IPS-20b (cell line): ENCODE data around the gene DPYD.

ENCODE experiments used
- H3K27ac ChIP-seq: one replicate; pipeline ENCODE4 v1.5.1; 2013; ENCODE audit warnings: low read length
- H3K27me3 ChIP-seq: 2 replicates; pipeline ENCODE4 v1.6.1; 2013; ENCODE audit warnings: mild to moderate bottlenecking, low read length, inconsistent platforms; ENCODE audit not compliant: insufficient read depth
- H3K36me3 ChIP-seq: 2 replicates; pipeline ENCODE4 v1.6.1; 2013; ENCODE audit warnings: low read depth, mild to moderate bottlenecking, inconsistent platforms, low read length, moderate library complexity; ENCODE audit not compliant: insufficient read depth
- H3K4me1 ChIP-seq: 2 replicates; pipeline ENCODE4 v1.6.1; 2013; ENCODE audit warnings: mild to moderate bottlenecking, control low read depth, inconsistent platforms, low read length, moderate library complexity; ENCODE audit not compliant: insufficient read depth
- H3K4me3 ChIP-seq: 2 replicates; pipeline ENCODE4 v1.5.1; 2013; ENCODE audit warnings: mild to moderate bottlenecking, low read length, inconsistent platforms
- H3K9ac ChIP-seq: 2 replicates; pipeline ENCODE4 v1.6.1; 2013; ENCODE audit warnings: low read depth, mild to moderate bottlenecking, inconsistent platforms, low read length, moderate library complexity
- H3K9me3 ChIP-seq: 2 replicates; pipeline ENCODE4 v1.6.1; 2013; ENCODE audit warnings: mild to moderate bottlenecking, low read depth, low read length, inconsistent platforms; ENCODE audit not compliant: insufficient read depth

The DPYD gene

DNA sequence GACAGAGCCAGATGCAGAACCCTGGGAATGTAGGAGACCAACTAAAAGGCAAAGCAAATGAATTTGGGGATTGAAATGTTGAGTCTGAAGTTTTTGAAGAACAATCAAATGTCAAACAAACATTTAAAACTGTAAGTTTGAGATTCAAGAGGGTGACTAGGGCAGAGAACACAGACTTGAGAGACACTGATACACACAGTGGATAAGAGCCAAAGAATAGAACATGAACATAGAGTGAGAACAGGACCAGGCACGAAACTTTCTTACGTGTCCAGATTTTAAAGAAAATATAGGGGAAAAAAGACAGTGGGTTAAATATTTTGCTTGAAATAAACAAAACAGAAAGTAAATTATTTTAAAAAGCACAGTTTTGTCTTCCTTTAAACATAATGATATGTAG, 115.7 kb downstream of the DPYD start:
- H3K9ac ChIP-seq, result no peak overlapping the region

DNA sequence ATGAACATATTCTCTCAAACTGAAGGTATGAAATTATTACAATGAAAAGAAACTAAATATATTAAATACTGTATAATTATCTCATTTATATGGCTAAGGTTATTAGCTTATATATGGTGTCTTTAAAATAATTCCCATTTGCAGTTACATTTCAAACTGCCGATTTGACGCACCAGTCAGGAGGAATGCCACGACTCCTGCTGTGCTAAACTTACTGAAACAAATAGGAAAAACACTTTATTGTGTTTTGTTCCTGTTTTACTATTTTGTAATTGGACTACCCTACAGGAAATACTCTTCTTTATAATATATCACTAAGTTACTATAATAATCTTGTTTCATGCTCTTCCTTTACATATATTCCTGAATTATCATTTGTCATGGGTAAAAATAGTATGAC, 117.8 kb downstream of the DPYD start:
- H3K9me3 ChIP-seq, result no peaks in the 10 kb centered on the region
- no peaks in the 10 kb centered on the region for H3K27me3 ChIP-seq
- no peaks in the 10 kb centered on the region for H3K4me1 ChIP-seq
- no peak overlapping the region for H3K9ac ChIP-seq
- H3K27ac ChIP-seq, result no peak overlapping the region
- H3K36me3 ChIP-seq, result no peaks in the 10 kb centered on the region
- no peak overlapping the region for H3K4me3 ChIP-seq

More for the DNA sequence above, 115.7 kb downstream of the DPYD start:
- Histone ChIP-seq H3K36me3 (no peaks in the 10 kb centered on the region), H3K4me1 (no peaks in the 10 kb centered on the region), H3K9me3 (no peaks in the 10 kb centered on the region), H3K27me3 (no peaks in the 10 kb centered on the region), H3K4me3 (no peak overlapping the region), H3K27ac (no peak overlapping the region)

DNA sequence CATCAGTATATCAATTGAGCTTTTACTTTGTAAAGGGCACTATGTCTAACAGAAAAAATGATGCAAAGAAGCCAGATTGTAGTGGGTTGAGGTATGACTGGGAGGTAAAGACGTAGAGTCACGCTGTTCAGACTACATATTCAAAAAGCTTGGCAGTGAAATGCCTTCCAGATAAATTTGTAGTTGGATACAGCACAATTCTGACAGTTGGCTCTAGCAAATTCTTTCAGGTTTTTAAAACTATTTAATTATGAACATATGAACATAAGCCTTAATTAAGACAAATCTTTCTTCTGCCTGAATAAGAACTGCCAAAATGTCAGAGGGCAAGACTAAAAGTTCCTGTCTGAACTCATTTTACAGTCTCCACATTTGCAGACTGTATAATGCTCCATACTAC, 118.8 kb downstream of the DPYD start:
- Histone ChIP-seq H3K9ac (no peak overlapping the region), H3K27ac (no peak overlapping the region), H3K9me3 (no peaks in the 10 kb centered on the region), H3K4me3 (no peak overlapping the region), H3K4me1 (no peaks in the 10 kb centered on the region), H3K27me3 (no peaks in the 10 kb centered on the region), H3K36me3 (no peaks in the 10 kb centered on the region)

DNA sequence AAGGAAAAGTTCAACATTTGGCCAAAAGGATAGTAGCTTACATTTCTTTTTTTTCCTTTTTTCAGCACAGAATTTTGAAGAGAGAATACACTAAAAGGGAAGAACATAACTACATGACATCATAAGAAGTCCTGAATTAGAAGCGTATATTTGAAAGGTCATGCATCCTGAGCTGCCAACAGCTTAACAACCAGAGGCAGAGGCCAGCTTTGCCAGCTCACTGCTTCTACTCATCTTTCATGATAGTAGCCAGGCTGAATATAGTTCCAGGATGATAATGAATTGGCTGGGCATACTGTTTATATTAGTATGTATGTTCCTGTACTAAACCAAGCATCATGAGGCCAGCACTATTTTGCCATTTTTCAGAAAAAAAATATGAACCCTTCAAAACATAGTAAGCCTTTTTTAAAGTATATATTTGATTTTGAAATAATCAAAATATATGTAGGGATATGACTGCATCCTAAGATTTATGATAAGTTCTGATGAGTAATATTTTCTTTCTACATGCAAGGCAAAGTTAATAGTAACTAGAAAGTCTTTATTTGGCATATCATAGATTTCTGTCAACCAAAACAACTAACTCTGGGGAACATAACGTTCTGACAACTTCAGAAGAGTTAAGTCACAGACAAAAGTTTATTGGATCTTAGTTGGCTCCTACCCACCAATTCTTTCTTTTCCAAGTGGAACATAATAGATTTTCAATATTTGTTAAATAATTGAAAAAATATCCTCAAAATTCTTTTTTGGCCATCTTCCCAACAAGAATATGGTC, 123.2 kb downstream of the DPYD start:
- Histone ChIP-seq H3K27me3 (no peaks in the 10 kb centered on the region), H3K27ac (no peak overlapping the region), H3K4me3 (no peak overlapping the region), H3K9ac (no peak overlapping the region), H3K9me3 (no peaks in the 10 kb centered on the region), H3K4me1 (no peaks in the 10 kb centered on the region), H3K36me3 (no peaks in the 10 kb centered on the region)

DNA sequence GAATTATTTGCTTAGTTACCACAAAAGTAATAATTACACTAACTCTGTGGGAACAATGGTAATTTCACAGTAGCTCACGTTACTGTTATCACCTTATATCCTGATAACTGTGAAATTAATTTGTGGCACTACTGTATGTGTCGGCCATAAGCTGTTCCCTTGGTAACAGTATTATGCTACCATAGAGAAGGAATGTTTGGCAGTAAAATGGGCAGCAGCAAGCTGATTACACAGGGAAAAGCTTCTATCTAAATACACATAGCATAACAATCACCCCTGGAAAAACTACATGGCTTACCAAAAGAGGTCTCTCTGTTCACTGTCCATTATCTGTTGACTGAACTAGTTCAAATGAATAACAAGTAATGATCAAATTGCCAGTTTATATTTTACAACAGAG, 124.1 kb downstream of the DPYD start:
- Histone ChIP-seq H3K27ac (no peak overlapping the region), H3K4me3 (no peak overlapping the region), H3K36me3 (no peaks in the 10 kb centered on the region), H3K9me3 (no peaks in the 10 kb centered on the region), H3K9ac (no peak overlapping the region), H3K27me3 (no peaks in the 10 kb centered on the region), H3K4me1 (no peaks in the 10 kb centered on the region)

DNA sequence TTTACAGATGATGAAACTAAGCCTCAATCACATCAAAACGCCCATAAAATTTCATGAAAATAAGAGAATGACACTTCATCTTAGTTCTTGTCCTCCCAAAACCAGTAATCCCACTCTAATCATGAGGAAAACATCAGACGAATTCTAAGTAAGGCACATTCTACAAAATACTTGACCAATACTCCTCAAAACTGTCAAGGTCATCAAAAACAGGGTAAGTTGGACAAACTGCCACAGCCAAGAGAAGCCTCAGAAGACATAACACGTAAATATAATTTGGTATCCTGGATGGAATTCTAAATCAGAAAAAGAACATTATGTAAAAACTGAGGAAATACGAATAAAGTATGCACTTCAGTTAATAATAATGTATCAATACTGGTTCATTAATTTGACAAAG, 128.2 kb downstream of the DPYD start:
- Histone ChIP-seq H3K27ac (no peak overlapping the region), H3K4me1 (no peaks in the 10 kb centered on the region), H3K36me3 (no peaks in the 10 kb centered on the region), H3K9me3 (no peaks in the 10 kb centered on the region), H3K9ac (no peak overlapping the region), H3K4me3 (no peak overlapping the region), H3K27me3 (no peaks in the 10 kb centered on the region)

DNA sequence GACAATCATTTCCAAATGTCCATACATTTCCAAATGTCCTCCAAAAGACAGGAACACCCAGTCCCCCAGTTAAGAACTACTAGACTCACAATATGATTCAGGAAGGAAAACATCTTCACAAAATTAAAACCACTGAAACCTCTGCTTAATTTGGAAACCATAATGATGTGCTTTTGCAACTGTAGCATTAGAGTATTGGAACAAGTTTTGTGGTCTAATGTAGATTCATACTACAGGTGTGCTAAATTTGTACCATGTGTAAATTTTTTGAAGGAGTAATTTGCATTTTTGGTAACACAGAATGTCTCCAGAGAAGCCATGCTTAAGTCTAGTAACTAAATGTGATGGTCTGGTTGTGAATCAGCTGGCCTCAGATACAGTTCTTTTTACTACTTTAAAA, 129.6 kb downstream of the DPYD start:
- H3K4me1 ChIP-seq, result no peaks in the 10 kb centered on the region
- no peak overlapping the region for H3K4me3 ChIP-seq
- no peak overlapping the region for H3K9ac ChIP-seq
- no peaks in the 10 kb centered on the region for H3K27me3 ChIP-seq
- H3K27ac ChIP-seq, result no peak overlapping the region
- no peaks in the 10 kb centered on the region for H3K36me3 ChIP-seq
- H3K9me3 ChIP-seq, result no peaks in the 10 kb centered on the region

DNA sequence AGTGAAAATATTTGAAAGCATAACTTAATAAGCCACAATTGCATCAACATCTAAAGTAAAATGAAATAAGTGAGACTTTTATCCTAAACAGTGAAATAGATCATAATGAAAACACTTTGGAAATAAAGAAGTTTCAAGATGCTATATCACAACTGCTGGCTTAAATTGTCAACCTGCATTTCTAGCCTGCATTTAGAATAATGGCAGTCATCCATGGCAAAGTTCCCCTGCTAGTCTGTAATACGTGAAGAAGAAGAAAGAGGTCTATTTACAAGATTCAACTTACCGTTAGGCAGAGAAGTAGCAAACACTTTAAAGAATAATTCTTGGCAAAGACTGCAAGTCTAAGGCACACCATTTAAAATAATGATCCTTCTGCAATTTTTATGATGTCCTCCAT, 133.6 kb downstream of the DPYD start:
- H3K9me3 ChIP-seq, result no peaks in the 10 kb centered on the region
- no peaks in the 10 kb centered on the region for H3K27me3 ChIP-seq
- H3K9ac ChIP-seq, result no peak overlapping the region
- no peaks in the 10 kb centered on the region for H3K4me1 ChIP-seq
- no peak overlapping the region for H3K4me3 ChIP-seq
- H3K27ac ChIP-seq, result no peak overlapping the region
- no peaks in the 10 kb centered on the region for H3K36me3 ChIP-seq

DNA sequence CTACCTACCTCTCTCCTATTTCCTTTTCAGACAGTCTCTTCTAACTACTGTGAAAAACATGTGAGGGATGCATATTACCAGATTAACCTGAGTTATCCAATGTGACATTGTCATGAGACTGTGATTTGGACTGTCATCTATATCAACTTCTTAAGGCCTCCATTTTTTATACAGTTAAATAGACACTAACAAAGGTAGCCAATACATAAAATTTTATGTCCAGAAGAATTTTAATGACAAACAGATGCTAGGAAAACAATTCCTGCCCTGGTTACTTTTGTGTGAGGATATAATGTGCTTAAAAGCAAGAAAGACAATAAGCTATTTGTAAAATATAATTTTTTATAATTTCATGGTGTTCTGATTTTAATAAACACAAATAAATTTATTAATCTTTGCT, 136.2 kb downstream of the DPYD start:
- Histone ChIP-seq H3K27me3 (no peaks in the 10 kb centered on the region), H3K4me1 (no peaks in the 10 kb centered on the region), H3K27ac (no peak overlapping the region), H3K4me3 (no peak overlapping the region), H3K9me3 (no peaks in the 10 kb centered on the region), H3K9ac (no peak overlapping the region), H3K36me3 (no peaks in the 10 kb centered on the region)

DNA sequence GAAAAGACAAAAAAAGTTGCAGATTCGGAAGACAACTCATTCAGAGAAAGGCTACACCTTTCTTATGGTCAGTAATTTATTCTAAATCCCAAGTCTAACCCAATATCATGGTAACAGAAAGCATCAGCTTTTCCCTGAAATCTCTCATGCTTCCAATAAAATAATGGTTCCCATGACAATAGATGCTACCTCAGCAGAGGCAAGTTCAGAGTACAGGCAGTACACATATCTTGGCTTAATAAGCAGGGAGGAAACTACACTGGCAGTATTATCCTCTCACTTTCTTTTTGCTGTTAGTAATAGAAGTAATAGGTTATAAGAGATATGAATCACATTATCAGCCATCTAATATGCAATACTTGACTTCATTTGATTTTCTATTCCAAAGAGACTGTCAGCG, 137.1 kb downstream of the DPYD start:
- H3K9me3 ChIP-seq, result no peaks in the 10 kb centered on the region

DNA sequence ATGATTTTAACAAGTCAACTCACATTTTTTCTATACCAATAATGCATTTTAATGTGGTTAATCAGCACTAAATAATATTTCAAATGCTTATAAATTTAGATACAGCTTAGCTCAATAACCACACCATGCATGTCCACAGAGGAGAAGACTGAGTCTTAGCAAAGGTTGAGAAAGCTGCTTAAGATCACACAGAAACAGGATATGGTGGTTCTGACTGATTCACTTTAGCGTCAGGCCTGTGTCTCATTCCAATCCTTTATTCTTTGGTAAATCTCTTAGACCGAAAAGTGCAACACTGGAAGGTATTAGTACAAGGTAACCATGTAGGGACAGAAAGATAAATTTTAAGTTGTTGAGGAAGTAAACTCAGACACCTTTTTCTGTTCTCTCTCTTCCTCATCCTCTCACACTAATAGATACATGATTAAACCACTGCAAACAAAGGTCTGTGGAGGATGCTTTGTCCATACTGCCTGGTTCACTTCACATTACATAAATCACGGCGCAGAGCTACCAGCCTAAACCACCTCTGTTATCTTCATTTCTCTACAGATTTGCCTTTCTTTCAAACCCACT, 139.0 kb downstream of the DPYD start:
- H3K9ac ChIP-seq, result no peak overlapping the region
- no peak overlapping the region for H3K4me3 ChIP-seq
- H3K9me3 ChIP-seq, result no peaks in the 10 kb centered on the region
- H3K36me3 ChIP-seq, result no peaks in the 10 kb centered on the region
- no peaks in the 10 kb centered on the region for H3K4me1 ChIP-seq
- H3K27me3 ChIP-seq, result no peaks in the 10 kb centered on the region
- no peak overlapping the region for H3K27ac ChIP-seq

More for the DNA sequence above, 137.1 kb downstream of the DPYD start:
- Histone ChIP-seq H3K36me3 (no peaks in the 10 kb centered on the region), H3K9ac (no peak overlapping the region), H3K27ac (no peak overlapping the region), H3K4me1 (no peaks in the 10 kb centered on the region), H3K27me3 (no peaks in the 10 kb centered on the region), H3K4me3 (no peak overlapping the region)

DNA sequence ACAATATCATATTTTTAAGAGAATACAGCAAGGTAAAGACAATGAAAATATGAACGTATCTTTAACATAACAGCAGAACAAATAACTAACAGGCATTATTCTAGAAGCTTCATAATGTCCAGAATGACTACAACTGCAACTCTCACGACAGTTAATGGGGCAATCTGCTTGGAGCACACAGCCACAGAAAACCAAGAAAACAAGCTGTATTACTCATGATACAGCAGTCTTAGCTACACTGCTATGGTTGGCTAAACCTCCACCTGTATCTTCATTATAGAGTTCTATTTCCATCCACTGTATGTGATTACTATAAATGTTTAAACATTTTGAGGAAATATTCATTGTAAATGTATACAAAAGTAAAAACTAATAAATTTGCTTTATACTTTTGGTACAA, 139.9 kb downstream of the DPYD start:
- Histone ChIP-seq H3K27ac (no peak overlapping the region), H3K27me3 (no peaks in the 10 kb centered on the region), H3K9me3 (no peaks in the 10 kb centered on the region), H3K4me3 (no peak overlapping the region), H3K4me1 (no peaks in the 10 kb centered on the region), H3K9ac (no peak overlapping the region), H3K36me3 (no peaks in the 10 kb centered on the region)
